GM08714 (cell line): ENCODE measurements around the gene MZT2B.
A peak's percentile ranks its signal among the peaks of the same experiment; 100 is the strongest.
"Not testable (repeated sequence)": the region's sequence is repeated elsewhere in the genome, so short reads cannot be mapped to it uniquely, and the experiment has no call there.

Experiments used
- H3K4me3 ChIP-seq: fragments of 200-500 bp; sonication (Bioruptor generic); 2 replicates; pipeline ENCODE4 v1.5.1; 2014; ENCODE audit warnings: mild to moderate bottlenecking, low read length, inconsistent platforms
- ZNF274 ChIP-seq: IDR thresholded peaks from 2 replicates; pipeline ENCODE4 v1.6.1; 2012; ENCODE audit warnings: mild to moderate bottlenecking, low read depth, low read length

Gene MZT2B

GRCh38 chr2:130181880-130182682 is at the start of gene MZT2B:
Gene MZT2B (plus strand): TSS chr2:130182262. CDS start chr2:130182283, 21 bp downstream.
- H3K4me3 ChIP-seq = peak within 1 kb of the TSS; percentile 85

DNA sequence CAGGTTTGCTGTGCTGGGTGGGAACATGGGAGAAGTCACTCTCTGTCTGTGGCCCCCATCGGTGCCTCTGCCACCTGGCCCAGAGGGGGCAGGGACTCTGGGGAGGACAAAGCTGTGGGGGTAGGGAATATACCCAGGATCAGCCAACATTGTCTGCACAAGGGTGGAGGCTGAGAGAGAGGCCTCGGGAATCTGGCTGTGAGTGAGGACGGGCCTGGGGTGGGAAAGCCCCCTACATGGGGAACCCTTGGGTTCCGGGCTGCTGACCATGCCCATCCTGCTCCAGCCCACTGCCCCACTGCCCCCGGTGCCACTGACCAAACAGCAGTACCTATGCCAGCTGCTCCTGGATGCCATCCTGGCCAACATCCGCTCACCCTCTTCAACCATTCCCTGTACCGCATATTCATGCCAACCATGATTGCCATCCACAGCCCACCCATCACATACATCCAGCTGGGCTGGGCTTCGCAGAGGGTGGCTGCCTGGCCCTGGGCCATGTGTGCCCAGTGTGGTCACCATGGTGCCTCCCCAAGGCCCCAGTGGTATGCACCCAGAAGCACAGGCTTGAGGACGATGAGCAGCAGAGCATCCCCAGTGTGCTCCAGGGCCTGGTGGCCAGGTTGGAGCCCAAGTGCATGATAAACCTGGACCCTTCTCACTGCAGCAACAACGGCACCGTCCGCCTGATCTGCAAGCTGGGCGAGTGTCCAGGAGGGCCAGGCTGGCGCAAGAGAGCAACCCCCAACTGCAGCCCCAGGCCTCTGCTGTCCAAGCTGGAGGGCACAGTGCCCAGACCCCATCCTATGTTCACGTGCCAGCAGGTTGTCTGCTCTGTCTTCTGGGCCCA is 46.1 kb upstream of the MZT2B start:
- no peak for TF ChIP-seq ZNF274
- no peak overlapping the region for H3K4me3 ChIP-seq

- not testable (repeated sequence) for H3K4me3 ChIP-seq
Measured at GRCh38 chr2:130136546-130136945, 45.5 kb upstream of the MZT2B start.

DNA sequence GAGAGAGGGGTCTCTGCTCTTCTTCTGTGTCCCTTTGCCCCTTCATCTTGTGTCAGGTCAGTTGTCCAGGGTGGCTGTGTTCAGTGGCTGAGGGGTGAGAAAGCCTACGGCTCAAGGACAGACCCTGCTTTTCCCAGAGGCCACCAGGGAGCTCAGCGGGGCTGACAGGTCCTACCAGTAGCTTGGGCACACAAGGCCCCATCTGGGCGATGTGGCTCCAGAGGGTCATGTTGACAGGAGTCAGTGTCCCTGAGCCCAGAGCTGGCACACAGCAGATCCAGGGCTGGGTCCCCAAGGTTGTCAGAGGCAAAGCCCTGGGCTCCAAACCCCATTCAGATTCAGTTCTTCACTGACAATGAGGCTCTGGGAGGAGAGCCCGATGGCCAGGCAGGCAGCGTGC is 44.9 kb upstream of the MZT2B start:
- H3K4me3 ChIP-seq = not testable (repeated sequence)

DNA sequence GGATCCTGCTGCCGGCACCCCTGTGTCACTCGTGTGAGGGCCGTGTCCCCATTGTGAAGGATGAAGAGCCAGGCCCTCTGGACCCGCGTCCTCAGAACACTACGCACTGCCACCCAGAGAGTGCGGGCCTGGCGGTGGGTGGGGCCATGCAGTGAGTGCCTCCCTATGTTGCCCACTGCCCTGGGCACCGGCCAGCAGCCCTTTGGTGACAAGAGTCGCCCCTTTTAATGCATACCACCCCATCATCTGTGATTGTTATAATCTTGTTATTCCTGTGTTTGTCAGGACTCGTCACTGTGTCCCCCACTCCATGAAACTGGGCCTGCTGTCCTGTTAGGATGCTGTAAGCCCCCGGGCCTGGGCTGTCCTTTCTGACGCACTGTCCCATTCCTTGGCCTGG is 43.7 kb upstream of the MZT2B start:
- H3K4me3 ChIP-seq = not testable (repeated sequence)

DNA sequence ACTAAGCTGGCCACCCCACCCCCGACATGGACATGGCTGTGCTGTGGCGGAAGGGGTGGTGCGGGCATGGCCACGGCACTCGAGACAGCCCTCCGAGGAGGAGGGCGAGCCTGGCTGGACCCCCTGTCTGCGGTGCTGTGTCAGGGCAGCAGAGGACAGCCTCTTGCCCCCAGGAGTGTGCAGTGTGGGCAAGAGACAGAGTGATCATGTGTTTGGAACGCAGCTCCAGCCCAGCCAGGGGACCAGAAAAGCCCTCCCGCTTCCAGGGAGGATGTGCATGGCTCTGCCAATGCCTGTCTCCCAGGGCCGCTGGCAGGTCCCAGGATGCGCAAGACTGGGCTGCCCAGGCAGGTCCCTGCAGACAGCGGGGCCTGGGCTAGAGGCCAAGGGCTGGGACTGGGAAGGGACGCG is 43.2 kb upstream of the MZT2B start:
- H3K4me3 ChIP-seq = not testable (repeated sequence)

DNA sequence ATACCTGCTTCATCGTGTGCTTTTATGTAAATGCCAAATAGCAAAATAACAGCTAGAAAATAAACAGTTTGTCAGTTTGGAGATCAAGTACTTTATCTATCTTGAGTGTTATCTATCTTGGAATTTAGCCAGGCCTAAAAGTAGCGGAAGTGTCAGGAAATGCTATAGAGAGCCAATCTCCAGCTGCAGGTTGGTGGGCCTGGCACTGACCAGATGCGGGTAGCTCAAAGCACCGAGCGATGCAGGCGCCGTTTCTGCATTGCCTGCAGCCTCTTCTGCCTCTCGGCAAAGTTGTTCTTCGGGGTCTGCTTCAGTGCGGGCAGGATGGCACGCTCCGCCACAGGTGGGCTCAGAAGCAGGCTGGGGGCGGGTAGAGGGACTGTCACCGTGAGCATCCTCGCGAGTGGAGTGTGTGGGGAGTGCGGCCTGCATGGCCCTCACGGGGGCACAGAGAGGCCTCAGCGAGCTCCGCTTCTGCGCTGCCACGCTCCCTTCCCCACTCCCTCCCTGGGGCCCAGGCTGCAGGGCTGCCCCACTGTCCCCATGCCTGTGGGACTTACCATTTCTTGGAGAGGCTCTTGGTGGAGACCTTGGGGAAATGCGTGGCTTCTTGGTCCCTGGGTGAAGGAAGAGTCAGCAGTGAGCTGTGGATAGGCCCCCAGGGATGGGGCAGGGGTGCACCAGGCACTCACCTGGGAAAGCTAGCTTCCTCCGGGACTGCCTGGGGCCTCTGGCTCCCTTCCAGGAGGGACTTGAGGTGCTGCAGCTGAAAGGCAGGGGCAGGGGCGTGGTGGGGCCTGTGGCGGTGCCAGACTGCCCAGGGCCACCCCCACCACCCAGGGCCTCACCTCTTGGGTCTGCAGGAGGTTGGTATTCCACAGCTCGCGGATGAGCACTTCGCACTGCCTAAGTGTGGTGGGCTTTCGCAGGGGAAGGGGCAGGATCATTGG is 42.5 kb upstream of the MZT2B start:
- H3K4me3 ChIP-seq = not testable (repeated sequence)

- H3K4me3 ChIP-seq = not testable (repeated sequence)
Measured at GRCh38 chr2:130140516-130140915, 41.5 kb upstream of the MZT2B start.

- not testable (repeated sequence) for H3K4me3 ChIP-seq
Measured at GRCh38 chr2:130141002-130141401, 41.1 kb upstream of the MZT2B start.

GRCh38 chr2:130141645-130142370 is 40.3 kb upstream of the MZT2B start:
- not testable (repeated sequence) for H3K4me3 ChIP-seq

- not testable (repeated sequence) for H3K4me3 ChIP-seq
Measured at GRCh38 chr2:130142396-130143265, 39.4 kb upstream of the MZT2B start.

DNA sequence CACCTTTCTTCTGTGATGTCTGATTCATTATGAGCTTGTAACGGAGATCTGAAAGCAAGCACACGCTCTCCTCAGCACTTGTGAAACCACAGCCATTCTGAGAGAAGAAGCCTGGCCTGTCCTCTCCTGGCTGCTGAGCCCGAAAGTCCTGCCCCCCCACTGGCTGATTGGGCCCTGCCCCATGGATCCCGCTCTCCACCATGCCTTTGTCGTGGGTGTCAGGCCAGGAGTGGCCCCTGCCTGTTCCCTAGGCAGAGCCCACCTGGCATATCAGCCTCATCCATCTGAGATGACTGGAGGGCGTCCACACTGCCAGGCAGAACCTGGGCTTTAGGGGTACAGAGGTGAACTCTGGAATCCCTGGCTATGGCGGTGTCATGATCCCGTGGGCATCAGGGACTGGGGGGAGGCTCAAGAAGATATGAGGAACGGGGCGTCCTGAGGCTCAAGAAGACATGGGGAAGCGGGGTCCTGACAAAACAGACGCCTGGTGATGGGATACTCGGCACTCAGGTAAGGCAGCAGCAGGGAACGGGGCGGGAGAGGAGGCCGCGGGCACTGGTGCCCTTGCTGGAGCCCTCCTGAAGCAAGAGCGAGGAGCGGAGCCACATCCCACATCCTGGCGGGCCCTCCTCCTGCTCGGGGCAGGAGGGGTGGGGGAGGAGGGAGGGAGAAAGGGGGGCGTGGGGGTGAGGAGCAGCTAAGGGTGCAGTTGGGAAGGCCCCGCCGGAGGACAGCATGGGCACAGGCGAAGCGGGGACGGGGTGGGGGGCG is 38.6 kb upstream of the MZT2B start:
- H3K4me3 ChIP-seq = not testable (repeated sequence)

- H3K4me3 ChIP-seq = peak within 1 kb of the TSS; percentile 32; the same call in 1 of the 2 replicates
Measured at GRCh38 chr2:130145006-130145414, 37.1 kb upstream of the MZT2B start, which contains the start of gene CCDC74B. Gene CCDC74B (minus strand): TSS chr2:130145112. CDS start chr2:130144996, 116 bp downstream.

- H3K4me3 ChIP-seq = not testable (repeated sequence)
Measured at GRCh38 chr2:130148515-130148914, 33.5 kb upstream of the MZT2B start.
